ENCODE results near the gene CFAP90.

Gene CFAP90

GRCh38 chr5:7868427-7868772 lies 17.5 kb upstream of the CFAP90 start:
- no peak for DNase-seq (ENCODE audit: low read depth in 3 of 3)

GRCh38 chr5:7867260-7867659 lies 16.3 kb upstream of the CFAP90 start:
- DNase-seq (ENCODE audit: low read depth in 3 of 3) = no peak

DNA sequence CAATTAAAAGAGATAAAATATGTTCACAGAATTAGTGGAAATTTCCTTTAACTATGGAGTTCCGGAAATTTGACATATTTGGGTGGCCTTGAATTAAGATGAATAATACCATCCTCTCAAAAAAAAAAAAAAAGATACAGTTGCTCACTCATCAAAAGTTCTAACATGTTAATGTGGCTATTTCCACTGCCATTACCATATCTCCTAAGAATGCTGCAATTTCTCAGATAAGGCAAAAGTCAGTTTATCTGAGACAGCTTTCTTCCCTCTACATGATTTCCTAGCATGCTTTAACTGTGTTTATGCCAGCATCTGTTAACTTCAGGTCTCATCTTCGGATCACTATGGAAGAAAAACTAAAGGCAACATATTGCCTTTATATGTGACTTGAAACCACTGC lies 15.3 kb upstream of the CFAP90 start:
- DNase-seq (ENCODE audit: low read depth in 3 of 3) = no peak

DNA sequence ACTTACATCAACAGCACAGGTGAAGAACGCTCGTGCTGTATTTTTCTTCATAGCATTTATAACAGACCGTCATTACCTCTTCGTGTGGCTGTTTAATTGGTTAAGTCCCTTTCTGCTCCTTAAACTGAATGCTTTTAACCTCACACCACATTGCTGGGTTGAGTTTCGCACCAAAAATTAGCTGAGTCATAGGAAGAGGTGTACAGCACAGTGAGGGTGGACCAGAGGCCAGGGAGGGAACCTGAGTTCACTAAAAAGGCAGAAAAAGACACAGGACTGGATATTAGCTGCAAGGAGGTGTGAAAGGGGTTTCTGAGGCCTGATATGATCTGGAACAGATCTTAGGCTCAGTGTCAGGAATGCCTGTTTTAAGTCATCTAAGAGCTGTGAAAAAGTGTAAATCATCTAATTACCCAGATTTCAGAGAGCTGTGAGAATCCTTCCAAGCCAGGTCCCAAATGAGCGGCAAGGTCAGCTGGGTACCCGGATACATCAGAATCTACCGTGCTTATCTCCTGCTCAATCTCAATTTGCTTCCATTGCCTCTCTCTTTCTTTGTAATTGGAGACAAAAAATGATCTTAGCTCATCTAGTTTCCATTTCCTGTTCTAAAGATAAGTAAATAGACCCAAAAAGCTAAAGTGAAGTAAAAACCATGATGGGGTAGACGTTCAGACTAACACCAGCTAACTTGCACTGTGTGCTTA lies 7.1 kb upstream of the CFAP90 start:
- no peak for DNase-seq (ENCODE audit: low read depth in 3 of 3)

DNA sequence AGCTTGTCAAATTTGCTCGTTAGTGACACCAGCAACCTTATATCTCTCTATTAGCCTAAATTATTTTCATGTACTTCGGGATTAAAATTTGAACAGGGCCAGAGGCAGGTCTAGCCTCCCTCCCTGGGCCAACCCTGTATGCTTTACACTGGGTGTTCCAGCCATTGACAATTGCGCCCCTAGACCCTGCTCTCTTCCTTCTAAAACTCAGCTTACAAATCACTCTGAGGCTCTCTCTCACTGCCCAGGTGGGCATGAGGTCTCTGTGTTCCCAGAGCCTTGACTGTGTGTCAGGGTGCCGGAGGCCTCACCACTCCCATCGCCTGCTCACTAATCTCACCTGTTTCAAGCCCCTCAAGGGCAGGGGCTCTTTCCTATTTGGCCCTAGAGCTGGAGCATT lies 6.4 kb upstream of the CFAP90 start:
- no peak for DNase-seq (ENCODE audit: low read depth in 3 of 3)

GRCh38 chr5:7856855-7857254 lies 5.9 kb upstream of the CFAP90 start:
- no peak for DNase-seq (ENCODE audit: low read depth in 3 of 3)

DNA sequence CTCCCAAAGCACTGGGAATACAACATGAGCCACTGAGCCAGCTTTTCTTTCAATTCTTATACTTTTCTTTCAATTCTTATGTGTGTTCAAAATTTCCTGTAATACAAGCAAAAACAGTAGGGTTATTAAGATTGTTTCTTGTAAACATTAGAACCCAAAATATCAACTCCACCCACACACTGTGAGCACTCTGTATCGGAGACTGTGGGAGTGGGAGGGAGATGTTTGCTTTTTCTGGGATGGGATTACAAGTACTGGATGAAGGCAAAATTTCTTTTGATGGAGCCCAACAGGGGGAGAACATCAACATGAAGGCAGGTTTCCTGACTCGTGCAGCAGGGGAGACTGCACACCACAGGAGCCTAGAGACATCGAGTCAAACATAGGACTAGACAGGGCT lies 4.7 kb upstream of the CFAP90 start:
- no peak for DNase-seq (ENCODE audit: low read depth in 3 of 3)

DNA sequence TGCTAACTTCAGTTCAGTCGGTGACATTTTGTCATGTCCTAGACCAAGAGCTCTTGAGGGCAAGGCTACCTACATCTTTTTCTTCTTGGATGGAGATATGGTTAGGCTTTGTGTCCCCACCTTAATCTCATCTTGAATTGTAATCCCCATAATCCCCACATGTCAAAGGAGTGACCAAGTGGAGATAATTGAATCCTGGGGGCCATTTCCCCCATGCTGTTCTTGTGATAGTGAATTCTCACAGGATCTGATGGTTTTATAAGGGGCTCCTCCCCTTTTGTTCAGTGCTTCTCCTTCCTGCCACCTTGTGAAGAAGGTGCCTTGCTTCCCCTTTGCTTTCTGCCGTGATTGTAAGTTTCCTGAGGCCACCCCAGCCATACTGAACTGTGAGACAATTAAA lies 2.1 kb upstream of the CFAP90 start:
- no peak for DNase-seq (ENCODE audit: low read depth in 3 of 3)

- DNase-seq (ENCODE audit: low read depth in 3 of 3) = no peak
Observed at GRCh38 chr5:7852542-7852941, 1.6 kb upstream of the CFAP90 start.

GRCh38 chr5:7851617-7852289 lies 820 bp upstream of the CFAP90 start:
- DNase-seq (ENCODE audit: low read depth in 3 of 3) = no peak

DNA sequence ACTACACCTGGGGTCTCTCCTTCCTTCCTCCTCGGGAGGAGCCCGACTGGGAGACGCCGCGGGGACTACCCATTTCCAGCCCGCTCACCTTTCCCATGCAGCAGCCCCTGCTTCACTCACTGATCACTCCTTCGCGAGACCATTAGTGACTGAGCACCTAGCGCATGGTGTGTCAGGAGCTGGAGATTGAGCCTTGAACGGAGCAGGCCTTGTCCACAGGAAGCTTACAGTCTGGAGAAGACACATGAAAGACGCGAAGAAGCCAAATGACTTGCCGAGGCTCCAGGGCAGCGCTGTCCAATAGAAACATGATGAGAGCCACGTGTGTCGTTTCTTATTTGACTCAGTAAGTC lies 283 bp upstream of the CFAP90 start:
- DNase-seq (ENCODE audit: low read depth in 3 of 3) = no peak

DNA sequence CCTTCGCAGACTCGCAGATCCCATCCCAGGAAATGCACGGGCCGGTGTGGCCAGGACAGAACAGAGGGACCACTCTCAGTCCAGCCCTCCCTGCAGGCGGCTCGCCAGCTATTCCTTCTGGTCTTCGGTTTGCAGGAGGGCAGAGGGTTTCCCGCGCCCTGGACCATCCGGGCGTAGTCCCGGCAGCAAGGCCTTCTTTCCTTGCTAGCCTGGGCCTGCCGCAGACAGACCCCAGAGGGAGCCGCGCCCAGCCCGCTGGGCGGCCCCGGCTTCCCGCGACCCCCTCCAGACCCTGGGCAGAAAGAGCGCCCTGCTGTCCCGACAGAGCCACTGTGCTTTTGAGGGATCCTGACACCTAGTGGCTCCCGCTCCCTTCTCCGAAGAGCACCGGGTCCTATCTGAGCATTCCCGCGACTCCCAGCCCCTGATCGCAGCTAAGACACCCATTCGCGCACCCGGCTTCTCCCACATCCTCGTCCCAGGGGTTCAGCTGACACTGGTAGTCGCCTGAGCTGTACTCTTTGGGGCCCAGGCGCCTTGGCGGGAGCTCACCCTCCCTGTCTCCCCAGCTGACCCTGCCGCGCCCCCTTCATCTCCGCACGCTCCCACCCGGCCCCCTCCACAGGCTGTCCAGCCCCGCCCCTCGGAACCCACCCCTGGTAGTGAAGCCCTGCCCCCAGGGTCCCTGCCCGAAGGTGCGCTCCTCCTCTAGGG lies 1.1 kb downstream of the CFAP90 start:
- no peak for DNase-seq (ENCODE audit: low read depth in 3 of 3)

DNA sequence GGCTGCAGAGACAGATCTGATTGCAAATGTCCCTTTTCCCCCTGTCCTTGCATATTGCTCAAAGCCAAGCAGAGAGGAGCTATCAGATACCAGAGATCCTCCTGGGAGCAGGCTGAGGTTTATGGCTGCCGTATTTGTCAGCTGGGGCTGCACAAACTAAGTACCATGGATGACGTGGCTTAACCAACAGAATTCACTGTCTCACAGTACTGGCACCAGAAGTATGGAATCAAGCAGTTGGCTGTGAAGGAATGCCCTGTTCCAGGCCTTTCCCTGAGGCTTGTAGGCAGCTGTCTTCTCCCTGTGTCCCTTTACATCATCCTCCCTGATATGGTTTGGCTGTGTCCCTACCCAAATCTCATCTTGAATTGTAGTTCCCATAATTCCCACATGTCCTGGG lies 2.6 kb downstream of the CFAP90 start:
- DNase-seq (ENCODE audit: low read depth in 3 of 3) = no peak

GRCh38 chr5:7846327-7846726 lies 4.6 kb downstream of the CFAP90 start:
- DNase-seq (ENCODE audit: low read depth in 3 of 3) = no peak

GRCh38 chr5:7845557-7845956 lies 5.4 kb downstream of the CFAP90 start:
- DNase-seq (ENCODE audit: low read depth in 3 of 3) = no peak

DNA sequence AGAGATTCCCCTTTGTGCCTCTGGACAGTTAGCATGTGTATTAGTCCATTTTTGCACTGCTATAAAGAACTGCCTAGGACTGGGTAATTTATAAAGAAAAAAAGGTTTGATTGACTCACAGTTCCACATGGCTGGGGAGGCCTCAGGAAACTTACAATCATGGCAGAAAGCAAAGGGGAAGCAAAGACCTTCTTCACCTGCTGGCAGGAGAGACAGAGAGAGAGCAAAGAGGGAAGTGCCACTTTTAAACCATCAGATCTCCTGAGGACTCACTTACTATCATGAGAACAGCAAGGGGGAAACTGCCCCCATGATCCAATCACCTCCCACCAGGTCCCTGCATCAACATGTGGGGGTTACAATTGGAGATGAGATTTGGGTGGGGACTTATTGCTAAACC lies 6.0 kb downstream of the CFAP90 start:
- no peak for DNase-seq (ENCODE audit: low read depth in 3 of 3)

GRCh38 chr5:7842531-7842930 lies 8.4 kb downstream of the CFAP90 start:
- DNase-seq (ENCODE audit: low read depth in 3 of 3) = no peak

DNA sequence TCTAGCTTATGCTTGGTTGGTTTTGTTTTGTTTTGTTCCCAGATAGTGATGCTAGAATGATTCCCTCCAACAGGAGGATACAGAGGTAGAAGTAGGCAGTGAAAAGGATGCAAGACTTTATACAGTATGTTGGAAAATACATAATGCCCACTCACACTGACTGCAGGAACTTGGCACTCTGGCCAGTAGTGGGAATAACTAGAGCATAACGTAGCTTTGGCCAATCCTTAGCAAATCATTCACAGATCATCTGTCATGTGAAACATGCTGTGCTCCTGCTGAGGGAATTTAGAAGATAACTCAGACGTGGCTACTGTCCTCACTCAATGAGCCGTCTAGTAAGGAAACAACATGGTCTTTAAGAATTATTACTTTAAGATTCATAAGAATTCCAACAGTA lies 13.5 kb downstream of the CFAP90 start:
- DNase-seq (ENCODE audit: low read depth in 3 of 3) = no peak

GRCh38 chr5:7834982-7835381 lies 16.0 kb downstream of the CFAP90 start:
- no peak for DNase-seq (ENCODE audit: low read depth in 3 of 3)

DNA sequence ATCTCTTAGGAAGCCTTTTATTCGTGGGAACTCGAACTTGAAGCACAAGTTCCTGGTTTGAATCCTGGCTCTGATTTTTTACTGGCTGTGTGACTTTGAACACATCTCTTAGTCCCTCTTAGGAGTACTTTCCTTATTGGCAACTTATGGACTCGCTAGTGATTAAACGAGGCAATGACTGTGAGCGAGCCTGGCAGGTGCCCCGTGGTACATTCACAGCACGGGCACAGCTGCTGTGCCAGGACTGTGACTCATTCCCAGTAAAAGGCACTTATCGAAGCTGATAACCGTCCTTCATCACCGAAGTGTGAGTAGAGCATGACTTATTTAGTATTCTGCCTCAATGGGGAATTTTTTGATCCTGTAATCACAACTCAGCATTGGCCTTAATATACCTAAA lies 22.7 kb downstream of the CFAP90 start:
- DNase-seq (ENCODE audit: low read depth in 3 of 3) = no peak

GRCh38 chr5:7827610-7828009 lies 23.3 kb downstream of the CFAP90 start:
- DNase-seq (ENCODE audit: low read depth in 3 of 3) = no peak

GRCh38 chr5:7825630-7826029 lies 25.3 kb downstream of the CFAP90 start:
- no peak for DNase-seq (ENCODE audit: low read depth in 3 of 3)

DNA sequence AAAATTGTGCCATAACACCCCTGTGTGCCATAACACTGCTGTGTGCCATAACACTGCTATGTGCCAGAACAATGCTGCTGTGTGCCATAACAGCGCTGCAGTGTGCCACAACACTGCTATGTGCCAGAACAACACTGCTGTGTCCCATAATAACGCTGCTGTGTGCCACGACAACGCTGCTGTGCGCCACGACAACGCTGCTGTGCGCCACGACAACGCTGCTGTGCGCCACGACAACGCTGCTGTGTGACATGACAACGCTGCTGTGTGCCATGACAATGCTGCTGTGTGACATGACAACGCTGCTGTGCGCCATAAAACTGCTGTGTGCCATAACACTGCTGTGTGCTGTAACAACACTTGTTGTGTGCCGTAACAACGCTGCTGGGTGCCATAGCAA lies 25.9 kb downstream of the CFAP90 start:
- DNase-seq (ENCODE audit: low read depth in 3 of 3) = no peak

Measured in stimulated activated CD4-positive, alpha-beta T cell treated with anti-CD3 and anti-CD28 coated beads, TNF-alpha, amount 100 ng/mL, for 48 hours (primary cell).